GM12878 (cell line): Measurements from ENCODE around the gene TMEM59. TPM values are rescaled to one million over a fixed set of nuclear protein-coding genes. Genes with fewer than 3 reads are reported as not detected.

Experiments used
- ATAC-seq: fragments of 200-7000 bp; cut with Tn5 transposase; 3 replicates; pipeline ENCODE4 v1.9.1; 2020; ENCODE audit warnings: mild to moderate bottlenecking, moderate library complexity
- BruUV-seq: library from RNA; stranded (reverse); fragments of 400-500 nt; replicated peaks from 2 replicates; lab custom pipeline; 2021; lab: Mats Ljungman, UMichigan
- CTCF ChIA-PET: fragments of 300-600 bp; sonication (Branson Sonifier 250); formaldehyde crosslinking; extraction: SDS; loops from one replicate; lab custom pipeline; 2021; ENCODE audit warnings: inconsistent platforms; lab: Yijun Ruan, JAX
- POLR2A ChIA-PET: fragments of 350-600 bp; formaldehyde crosslinking; extraction: SDS; loops from one replicate; lab custom pipeline; 2021; ENCODE audit warnings: inconsistent platforms; lab: Charles Lee
- RAD21 ChIA-PET: fragments of 300-600 bp; sonication (Branson Sonifier 250); formaldehyde crosslinking; loops from one replicate; lab custom pipeline; 2023; ENCODE audit warnings: antibody characterized with exemption; ENCODE audit not compliant: unreplicated experiment; lab: Charles Lee
- SMC1A ChIA-PET: fragments of 300-600 bp; sonication (Branson Sonifier 250); formaldehyde crosslinking; loops from one replicate; lab custom pipeline; 2023; ENCODE audit not compliant: unreplicated experiment, uncharacterized antibody; lab: Charles Lee
- DNase-seq: peaks from one replicate; pipeline ENCODE4 v3.0.0-alpha.2; 2011; ENCODE audit warnings: low read depth, low spot score
- FAIRE-seq: peaks from 3 replicates; lab custom pipeline; 2011; peaks lifted over from hg19 to GRCh38; lab: Jason Lieb, UNC
- H2AFZ ChIP-seq: 2 replicates; pipeline ENCODE4 v1.6.0; 2011; ENCODE audit warnings: low read depth, low read length, control low read depth; ENCODE audit not compliant: control insufficient read depth
- H3K27ac ChIP-seq: 2 replicates; pipeline ENCODE4 v1.5.1; 2011; ENCODE audit warnings: control low read depth; ENCODE audit not compliant: control insufficient read depth, insufficient read depth
- H3K27me3 ChIP-seq, 2 experiments: replicated peaks in 1 of 2; 2 replicates each; pipeline versions ENCODE4 v1.6.0 to v1.6.1; 2011; ENCODE audit warnings: low read length in 1 of 2; ENCODE audit not compliant: control insufficient read depth in 2 of 2, insufficient read depth in 2 of 2
- H3K36me3 ChIP-seq, 2 experiments: 2 replicates each; pipeline ENCODE4 v1.5.1; 2011; ENCODE audit warnings: low read length in 1 of 2; ENCODE audit not compliant: control insufficient read depth in 2 of 2, insufficient read depth in 2 of 2
- H3K4me1 ChIP-seq: 2 replicates; pipeline ENCODE4 v1.6.1; 2011; ENCODE audit warnings: mild to moderate bottlenecking, low read length, moderate library complexity, mixed read lengths; ENCODE audit not compliant: control insufficient read depth, insufficient read depth
- H3K4me2 ChIP-seq: 2 replicates; pipeline ENCODE4 v1.6.0; 2011; ENCODE audit warnings: control low read depth; ENCODE audit not compliant: control insufficient read depth, insufficient read depth
- H3K4me3 ChIP-seq: fragments of 200-600 bp; sonication (generic); 2 replicates; pipeline ENCODE4 v1.5.1; 2016
- H3K79me2 ChIP-seq: 2 replicates; pipeline ENCODE4 v1.6.0; 2011; ENCODE audit warnings: low read length; ENCODE audit not compliant: control insufficient read depth, insufficient read depth
- H3K9ac ChIP-seq: 2 replicates; pipeline ENCODE4 v1.8.0; 2011; ENCODE audit warnings: low read length, control low read depth, mixed read lengths; ENCODE audit not compliant: control insufficient read depth, insufficient read depth
- H3K9me3 ChIP-seq: replicated peaks from 3 replicates; pipeline ENCODE4 v1.5.1; 2011; ENCODE audit warnings: mild to moderate bottlenecking, low read length; ENCODE audit not compliant: control insufficient read depth, insufficient read depth
- H4K20me1 ChIP-seq: 2 replicates; pipeline ENCODE4 v1.6.0; 2011; ENCODE audit not compliant: control insufficient read depth, insufficient read depth
- BRCA1 ChIP-seq: IDR thresholded peaks from 2 replicates; pipeline ENCODE4 v1.6.1; 2011; ENCODE audit warnings: low read depth, low read length, improper control_type of control experiment
- CBX5 ChIP-seq: sonication (generic); IDR thresholded peaks from 2 replicates; pipeline ENCODE4 v1.6.1; 2016; ENCODE audit warnings: low read depth, moderate library complexity, mild to moderate bottlenecking, inconsistent platforms
- CREM ChIP-seq: IDR thresholded peaks from 2 replicates; pipeline ENCODE4 v1.6.1; 2014; ENCODE audit warnings: antibody characterized with exemption, low read depth
- FOXM1 ChIP-seq: IDR thresholded peaks from 2 replicates; pipeline ENCODE4 v1.6.1; 2012; ENCODE audit warnings: low read depth, mild to moderate bottlenecking, inconsistent platforms, low read length, moderate library complexity
- GABPA ChIP-seq: IDR thresholded peaks from 2 replicates; pipeline ENCODE4 v1.6.1; 2014; ENCODE audit warnings: antibody characterized with exemption, low read depth, mild to moderate bottlenecking, inconsistent platforms
- JUNB ChIP-seq: IDR thresholded peaks from 2 replicates; pipeline ENCODE4 v1.6.1; 2016; ENCODE audit warnings: antibody characterized with exemption, mild to moderate bottlenecking
- MYB ChIP-seq: fragments of 150-350 bp; IDR thresholded peaks from 2 replicates; pipeline ENCODE4 v1.6.1; 2014; ENCODE audit warnings: mild to moderate bottlenecking, low read depth, low read length, borderline replicate concordance
- NFIC ChIP-seq: IDR thresholded peaks from 2 replicates; pipeline ENCODE4 v1.6.1; 2012; ENCODE audit warnings: low read depth, mild to moderate bottlenecking, inconsistent platforms, low read length, moderate library complexity
- RAD21 ChIP-seq: IDR thresholded peaks from 2 replicates; pipeline ENCODE4 v1.6.1; 2011; ENCODE audit warnings: mild to moderate bottlenecking, low read depth, low read length, moderate library complexity; ENCODE audit not compliant: insufficient read depth
- RELB ChIP-seq: fragments of 450-650 bp; IDR thresholded peaks from 2 replicates; pipeline ENCODE4 v1.6.1; 2017; ENCODE audit warnings: low read depth, mild to moderate bottlenecking, moderate library complexity
- SRF ChIP-seq, 2 experiments: IDR thresholded peaks; 2 replicates each; pipeline ENCODE4 v1.6.1; 2011; ENCODE audit warnings: low read depth in 2 of 2, low read length in 2 of 2, mild to moderate bottlenecking in 1 of 2, moderate library complexity in 1 of 2
- TARDBP ChIP-seq: IDR thresholded peaks from 2 replicates; pipeline ENCODE4 v1.6.1; 2016; ENCODE audit warnings: borderline replicate concordance
- ZBED1 ChIP-seq: IDR thresholded peaks from 2 replicates; pipeline ENCODE4 v1.6.1; 2016; ENCODE audit warnings: borderline replicate concordance
- WGBS: methylation state at CpG from one replicate; pipeline ENCODE4 v1.1.6; 2016; ENCODE audit warnings: low lambda C conversion rate; ENCODE audit not compliant: insufficient replicate concordance, insufficient coverage; ENCODE audit errors: missing lambda C conversion rate; 5-methylcytosine and 5-hydroxymethylcytosine counted together
- in situ Hi-C: fragments of 300-500 bp; cut with MboI; formaldehyde crosslinking; loops from 9 replicates; pipeline ENCODE4 v1.14.3; 2018; ENCODE audit warnings: mixed read lengths
- intact Hi-C: fragments of 100-400 bp; cut with micrococcal nuclease; formaldehyde crosslinking; loops from one replicate; pipeline ENCODE4 v1.14.2; 2022; ENCODE audit not compliant: unreplicated experiment
- polyA plus RNA-seq, 11 experiments: library from polyadenylated mRNA; depleted of rRNA in 4 of 11; unstranded in 6 of 11; stranded (reverse) in 5 of 11; fragments of >200 nt; fragmentation: Nextera tagmentation in 4 of 11; fragmentation: Illumina TruSeq in 1 of 11; extraction: Ambion mirVana in 4 of 11; extraction: Trizol in 1 of 11; gene quantifications; 1 replicate in 1 of 11; 2 replicates in 10 of 11; pipeline versions ENCODE4 v1.2.1 to v1.2.3, GENCODE V29; 2011 to 2016; ENCODE audit warnings: inconsistent platforms in 2 of 11, missing spikeins in 2 of 11, low read depth in 1 of 11
- total RNA-seq, 4 experiments: library from RNA; depleted of rRNA in 3 of 4; stranded (reverse); fragments of >200 nt in 3 of 4; fragmentation: Illumina TruSeq in 1 of 4; extraction: Trizol in 1 of 4; gene quantifications; 2 replicates each; pipeline versions ENCODE4 v1.2.1 to v1.2.3, GENCODE V29; 2013 to 2021
- TF ChIP-seq, protein P1 (sequence below): fragments of 450-650 bp; IDR thresholded peaks from 2 replicates; pipeline ENCODE4 v1.6.1; 2017; ENCODE audit warnings: antibody characterized with exemption, mild to moderate bottlenecking, moderate library complexity
- TF ChIP-seq, protein P2 (sequence below): IDR thresholded peaks from 2 replicates; pipeline ENCODE4 v1.6.1; 2011; ENCODE audit warnings: mild to moderate bottlenecking, low read depth, low read length, moderate library complexity; ENCODE audit not compliant: insufficient replicate concordance
- TF ChIP-seq, protein P3 (sequence below), 3 experiments: IDR thresholded peaks in 2 of 3; conservative IDR thresholded peaks in 1 of 3; 2 replicates each; pipeline ENCODE4 v1.5.1; 2011; ENCODE audit warnings: low read depth in 3 of 3, low read length in 3 of 3, mild to moderate bottlenecking in 3 of 3, control low read depth in 2 of 3, moderate library complexity in 2 of 3, inconsistent platforms in 1 of 3, mixed read lengths in 1 of 3; ENCODE audit not compliant: control insufficient read depth in 2 of 3, insufficient read depth in 1 of 3; ENCODE audit errors: extremely low read depth in 1 of 3

Gene TMEM59
- total and polyA plus RNA-seq, 10 of the 15 experiments (the other 5 are each of a cell fraction or from before 2014, with no cell fraction given) = 69.9 to 273 (median 111) TPM

DNA sequence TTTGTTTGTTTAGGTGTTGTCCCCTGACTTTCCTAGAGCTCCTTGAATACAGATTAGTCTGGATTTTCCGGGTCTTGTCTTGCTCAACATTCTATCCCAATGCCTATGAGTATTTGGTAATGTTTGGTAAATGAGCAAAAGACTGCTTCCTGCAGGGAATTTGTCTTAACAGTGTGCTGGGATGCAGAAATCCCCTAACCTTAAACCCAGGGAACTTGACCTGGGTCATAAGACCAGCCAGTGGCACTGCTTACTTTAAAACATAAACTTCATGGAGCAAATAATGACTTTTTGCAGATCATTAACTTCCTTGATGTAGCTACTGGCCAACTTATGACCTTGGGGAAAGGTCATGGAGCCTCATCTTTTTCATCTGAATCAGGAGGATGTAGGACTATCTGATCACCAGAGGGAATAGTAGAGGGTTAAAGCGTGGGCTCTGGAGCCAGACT lies 27.6 kb upstream of the TMEM59 start:
- Histone ChIP-seq H4K20me1 (no peaks in the 10 kb centered on the region), H2AFZ (no peak overlapping the region), H3K36me3 (peaks cover 0 to 5% of the 10 kb centered on the region in 2 experiments; a peak in 1 of 4 replicates), H3K4me2 (no peak overlapping the region), H3K4me3 (no peak overlapping the region), H3K9me3 (no peaks in the 10 kb centered on the region), H3K27ac (no peak overlapping the region), H3K4me1 (no peaks in the 10 kb centered on the region), H3K79me2 (no peaks in the 10 kb centered on the region), H3K27me3 (no peaks in the 10 kb centered on the region), H3K9ac (no peak overlapping the region)
- ChIA-PET RAD21 (interaction anchor here (1.0 to 2.6 kb wide), 4 partner anchors 27 to 243 kb away, joined by 3 to 10 read pairs (median 5); partner anchors contain the start of genes TCEANC2 and TMEM59), CTCF (interaction anchor here (0.8 to 7.5 kb wide), 15 partner anchors 9 to 409 kb away, joined by 3 to 61 read pairs (median 7); partner anchors contain the start of genes TCEANC2 and TMEM59), SMC1A (interaction anchor here (0.9 to 2.8 kb wide), 6 partner anchors 8 to 220 kb away, joined by 3 to 15 read pairs (median 4); no protein-coding TSS in a partner anchor), POLR2A (interaction anchor here (0.5 kb wide), 1 partner anchor 65 kb away, joined by 3 read pairs; no protein-coding TSS in a partner anchor)
- intact Hi-C loops (loop anchor here (10.0 kb wide), 1 partner anchor 216 kb away; no protein-coding TSS in a partner anchor), in situ Hi-C loops (no loop called here)
- no peak for DNase-seq
- TF ChIP-seq BRCA1 = no peak
- TF ChIP-seq, protein P1, sequence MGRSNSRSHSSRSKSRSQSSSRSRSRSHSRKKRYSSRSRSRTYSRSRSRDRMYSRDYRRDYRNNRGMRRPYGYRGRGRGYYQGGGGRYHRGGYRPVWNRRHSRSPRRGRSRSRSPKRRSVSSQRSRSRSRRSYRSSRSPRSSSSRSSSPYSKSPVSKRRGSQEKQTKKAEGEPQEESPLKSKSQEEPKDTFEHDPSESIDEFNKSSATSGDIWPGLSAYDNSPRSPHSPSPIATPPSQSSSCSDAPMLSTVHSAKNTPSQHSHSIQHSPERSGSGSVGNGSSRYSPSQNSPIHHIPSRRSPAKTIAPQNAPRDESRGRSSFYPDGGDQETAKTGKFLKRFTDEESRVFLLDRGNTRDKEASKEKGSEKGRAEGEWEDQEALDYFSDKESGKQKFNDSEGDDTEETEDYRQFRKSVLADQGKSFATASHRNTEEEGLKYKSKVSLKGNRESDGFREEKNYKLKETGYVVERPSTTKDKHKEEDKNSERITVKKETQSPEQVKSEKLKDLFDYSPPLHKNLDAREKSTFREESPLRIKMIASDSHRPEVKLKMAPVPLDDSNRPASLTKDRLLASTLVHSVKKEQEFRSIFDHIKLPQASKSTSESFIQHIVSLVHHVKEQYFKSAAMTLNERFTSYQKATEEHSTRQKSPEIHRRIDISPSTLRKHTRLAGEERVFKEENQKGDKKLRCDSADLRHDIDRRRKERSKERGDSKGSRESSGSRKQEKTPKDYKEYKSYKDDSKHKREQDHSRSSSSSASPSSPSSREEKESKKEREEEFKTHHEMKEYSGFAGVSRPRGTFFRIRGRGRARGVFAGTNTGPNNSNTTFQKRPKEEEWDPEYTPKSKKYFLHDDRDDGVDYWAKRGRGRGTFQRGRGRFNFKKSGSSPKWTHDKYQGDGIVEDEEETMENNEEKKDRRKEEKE = no peak
- no peak for TF ChIP-seq ZBED1
- no peak for TF ChIP-seq GABPA
- no peak for TF ChIP-seq SRF (IDR thresholded peaks at IDR 0.05; ENCODE audit: low read depth in 2 of 2, low read length in 2 of 2)
- TF ChIP-seq JUNB = no peak
- no peak for TF ChIP-seq RELB
- no peak for TF ChIP-seq TARDBP
- no peak for TF ChIP-seq RAD21
- no peak for TF ChIP-seq NFIC
- TF ChIP-seq CREM = no peak
- TF ChIP-seq, protein P2, sequence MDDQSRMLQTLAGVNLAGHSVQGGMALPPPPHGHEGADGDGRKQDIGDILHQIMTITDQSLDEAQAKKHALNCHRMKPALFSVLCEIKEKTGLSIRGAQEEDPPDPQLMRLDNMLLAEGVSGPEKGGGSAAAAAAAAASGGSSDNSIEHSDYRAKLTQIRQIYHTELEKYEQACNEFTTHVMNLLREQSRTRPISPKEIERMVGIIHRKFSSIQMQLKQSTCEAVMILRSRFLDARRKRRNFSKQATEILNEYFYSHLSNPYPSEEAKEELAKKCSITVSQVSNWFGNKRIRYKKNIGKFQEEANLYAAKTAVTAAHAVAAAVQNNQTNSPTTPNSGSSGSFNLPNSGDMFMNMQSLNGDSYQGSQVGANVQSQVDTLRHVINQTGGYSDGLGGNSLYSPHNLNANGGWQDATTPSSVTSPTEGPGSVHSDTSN = no peak
- TF ChIP-seq FOXM1 = no peak
- TF ChIP-seq, protein P3, sequence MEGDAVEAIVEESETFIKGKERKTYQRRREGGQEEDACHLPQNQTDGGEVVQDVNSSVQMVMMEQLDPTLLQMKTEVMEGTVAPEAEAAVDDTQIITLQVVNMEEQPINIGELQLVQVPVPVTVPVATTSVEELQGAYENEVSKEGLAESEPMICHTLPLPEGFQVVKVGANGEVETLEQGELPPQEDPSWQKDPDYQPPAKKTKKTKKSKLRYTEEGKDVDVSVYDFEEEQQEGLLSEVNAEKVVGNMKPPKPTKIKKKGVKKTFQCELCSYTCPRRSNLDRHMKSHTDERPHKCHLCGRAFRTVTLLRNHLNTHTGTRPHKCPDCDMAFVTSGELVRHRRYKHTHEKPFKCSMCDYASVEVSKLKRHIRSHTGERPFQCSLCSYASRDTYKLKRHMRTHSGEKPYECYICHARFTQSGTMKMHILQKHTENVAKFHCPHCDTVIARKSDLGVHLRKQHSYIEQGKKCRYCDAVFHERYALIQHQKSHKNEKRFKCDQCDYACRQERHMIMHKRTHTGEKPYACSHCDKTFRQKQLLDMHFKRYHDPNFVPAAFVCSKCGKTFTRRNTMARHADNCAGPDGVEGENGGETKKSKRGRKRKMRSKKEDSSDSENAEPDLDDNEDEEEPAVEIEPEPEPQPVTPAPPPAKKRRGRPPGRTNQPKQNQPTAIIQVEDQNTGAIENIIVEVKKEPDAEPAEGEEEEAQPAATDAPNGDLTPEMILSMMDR (IDR thresholded peaks at IDR 0.05 in 2 of 3, conservative IDR thresholded peaks at IDR 0.05 in 1 of 3; ENCODE audit: control insufficient read depth in 2 of 3, extremely low read depth in 1 of 3, insufficient read depth in 1 of 3, low read depth in 3 of 3, low read length in 3 of 3) = no peak
- TF ChIP-seq CBX5 = no peak
- no peak for TF ChIP-seq MYB
- no peak for ATAC-seq
- BruUV-seq = no TSS peak
- FAIRE-seq = no peak
- 97% methylated on average over 2 of the region's 2 CpGs for WGBS
